ENCODE results near the gene ITCH. TPM values are rescaled to one million over a fixed set of nuclear protein-coding genes. Genes with fewer than 3 reads are reported as not detected.
A peak's percentile ranks its signal among the peaks of the same experiment; 100 is the strongest.

Gene ITCH
- total RNA-seq, 4 donors from 2014 or later, result 50.3 to 64.3 (median 52.8) TPM

GRCh38 chr20:34558320-34559218 is 195.5 kb downstream of the ITCH start, which contains the start of gene MAP1LC3A:
MAP1LC3A (plus strand) TSS chr20:34558718; CDS start chr20:34558869, 151 bp downstream.
- intact Hi-C loops (cut with DNase I), result no loop called here
- WGBS, result 0% methylated on average over 12 of the region's 103 CpGs
- peak within 1 kb of the TSS; percentile 78 to 98 (median 90) for H3K4me3 ChIP-seq
- H3K9me3 ChIP-seq, result no peaks in the 10 kb centered on the region
- peak; percentile 94 to 96 for TF ChIP-seq POLR2AphosphoS5 (IDR thresholded peaks at IDR 0.05)
- no peak for TF ChIP-seq CTCF (IDR thresholded peaks at IDR 0.05)
- TF ChIP-seq EP300 (IDR thresholded peaks at IDR 0.05), result no peak
- TF ChIP-seq POLR2A (IDR thresholded peaks at IDR 0.05; ENCODE audit: low read depth), result peak; percentile 37
- peak; percentile 99 for DNase-seq (ENCODE audit: extremely low spot score)
- peak within 1 kb of the TSS; percentile 97 to 99 (median 99) for H3K27ac ChIP-seq (replicated peaks in 1 of 4)
- H3K4me1 ChIP-seq, result peaks cover 18 to 27% (median 26%) of the 10 kb centered on the region in 4 donors
- peaks cover 0 to 3% (median 0%) of the 10 kb centered on the region in 4 donors for H3K27me3 ChIP-seq
- H3K36me3 ChIP-seq, result peaks cover 0 to 15% (median 8%) of the 10 kb centered on the region in 4 donors

- intact Hi-C loops (cut with DNase I), result loop anchor here (5.0 kb wide), 1 partner anchor 148 kb away; no protein-coding TSS in a partner anchor
- Histone ChIP-seq H3K27ac (replicated peaks in 1 of 4) (peak overlapping the region; percentile 97 to 99 (median 99)), H3K4me3 (peak overlapping the region; percentile 78 to 98 (median 90)), H3K9me3 (no peaks in the 10 kb centered on the region), H3K4me1 (peaks cover 14 to 27% (median 22%) of the 10 kb centered on the region in 4 donors), H3K27me3 (peaks cover 0 to 3% (median 0%) of the 10 kb centered on the region in 4 donors), H3K36me3 (peaks cover 0 to 15% (median 8%) of the 10 kb centered on the region in 4 donors)
- 27% methylated on average over 17 of the region's 43 CpGs for WGBS
- no peak for DNase-seq (ENCODE audit: extremely low spot score)
- TF ChIP-seq POLR2A (IDR thresholded peaks at IDR 0.05; ENCODE audit: low read depth), result no peak
- peak in 1 of 3 experiments; percentile 17 for TF ChIP-seq CTCF (IDR thresholded peaks at IDR 0.05)
These were observed 196.5 kb downstream of the ITCH start for GRCh38 chr20:34559311-34560140.

GRCh38 chr20:34560141-34560523 is 197.1 kb downstream of the ITCH start:
- 67% methylated on average over 2 of the region's 12 CpGs for WGBS
- Histone ChIP-seq H3K4me1 (peaks cover 14 to 27% (median 22%) of the 10 kb centered on the region in 4 donors), H3K36me3 (peaks cover 0 to 15% (median 8%) of the 10 kb centered on the region in 4 donors), H3K4me3 (no peak overlapping the region), H3K27ac (replicated peaks in 1 of 4) (peak overlapping the region; percentile 97 to 99 (median 99)), H3K27me3 (peaks cover 0 to 3% (median 0%) of the 10 kb centered on the region in 4 donors), H3K9me3 (no peaks in the 10 kb centered on the region)
- TF ChIP-seq POLR2A (IDR thresholded peaks at IDR 0.05; ENCODE audit: low read depth) (no peak), POLR2AphosphoS5 (IDR thresholded peaks at IDR 0.05) (no peak), EP300 (IDR thresholded peaks at IDR 0.05) (no peak)
- intact Hi-C loops (cut with DNase I), result loop anchor here (5.0 kb wide), 1 partner anchor 147 kb away; no protein-coding TSS in a partner anchor
- no peak for DNase-seq (ENCODE audit: extremely low spot score)

- Histone ChIP-seq H3K27me3 (peaks cover 0 to 3% (median 0%) of the 10 kb centered on the region in 4 donors), H3K4me3 (no peak overlapping the region), H3K36me3 (peaks cover 0 to 15% (median 8%) of the 10 kb centered on the region in 4 donors), H3K9me3 (no peaks in the 10 kb centered on the region), H3K4me1 (peaks cover 14 to 27% (median 22%) of the 10 kb centered on the region in 4 donors), H3K27ac (replicated peaks in 1 of 4) (peak overlapping the region in 3 of 4 donors; percentile 13 to 99 (median 97))
- DNase-seq (ENCODE audit: extremely low spot score), result no peak
- TF ChIP-seq EP300 (IDR thresholded peaks at IDR 0.05), result no peak
- TF ChIP-seq CTCF (IDR thresholded peaks at IDR 0.05), result no peak
- no peak for TF ChIP-seq POLR2AphosphoS5 (IDR thresholded peaks at IDR 0.05)
- TF ChIP-seq POLR2A (IDR thresholded peaks at IDR 0.05; ENCODE audit: low read depth), result no peak
- intact Hi-C loops (cut with DNase I), result loop anchor here (5.0 kb wide), 1 partner anchor 147 kb away; no protein-coding TSS in a partner anchor
- 94% methylated on average over 5 of the region's 7 CpGs for WGBS
These were observed 197.5 kb downstream of the ITCH start for GRCh38 chr20:34560614-34561013.

Small RNA genes lying within 50 kb of the gene (small RNA-seq; reads per million reads assigned to genes)
- 0 reads per million in 3 donors for gene AL356299.1
- gene MIR644A, result 0 reads per million in 3 donors
- 0 reads per million in 3 donors for gene RF00019

Other genes starting within 250 kb of the ITCH start
- not detected for gene ASIP, start 121.8 kb upstream of the ITCH start, total RNA-seq
- 10 to 100 TPM; 52.7 to 77.0 (median 71.0) TPM for gene AHCY, start 59.9 kb upstream of the ITCH start, total RNA-seq
- 100 to 1,000 TPM; 152 to 252 (median 191) TPM for gene DYNLRB1, start 153.1 kb downstream of the ITCH start, total RNA-seq
- 100 to 1,000 TPM in 3 of 4 donors, 10 to 100 TPM in 1; 83.9 to 152 (median 111) TPM for gene MAP1LC3A, start 195.4 kb downstream of the ITCH start, total RNA-seq